ENCODE results near the gene CAPN7.

- TF ChIP-seq CTCF (IDR thresholded peaks at IDR 0.05) = no peak
- no peak for TF ChIP-seq POLR2A (IDR thresholded peaks at IDR 0.05)
These were observed 5.9 kb downstream of the CAPN7 start for GRCh38 chr3:15211937-15212336.

All from body of pancreas (tissue), 4 donors.